Loucy (cell line): ENCODE results near the gene TMED6.
A peak's percentile ranks its signal among the peaks of the same experiment; 100 is the strongest.

Source experiments
- H2AFZ ChIP-seq: fragments of 200-600 bp; sonication (generic); 2 replicates; pipeline ENCODE4 v1.6.0; 2016; ENCODE audit warnings: antibody characterized with exemption, mild to moderate bottlenecking, low read length, moderate library complexity
- H3F3A ChIP-seq: fragments of 200-600 bp; 2 replicates; pipeline ENCODE4 v1.6.0; 2016; ENCODE audit warnings: antibody characterized with exemption, low read depth, mild to moderate bottlenecking
- H3K27me3 ChIP-seq: fragments of 200-600 bp; sonication (generic); 2 replicates; pipeline ENCODE4 v1.6.1; 2014; ENCODE audit warnings: low read length, mild to moderate bottlenecking; ENCODE audit not compliant: insufficient read depth, poor library complexity, severe bottlenecking
- H3K36me3 ChIP-seq: fragments of 200-600 bp; sonication (generic); 2 replicates; pipeline ENCODE4 v1.6.1; 2016; ENCODE audit warnings: low read length; ENCODE audit not compliant: insufficient read depth
- H3K4me1 ChIP-seq: fragments of 200-600 bp; sonication (generic); 2 replicates; pipeline ENCODE4 v1.5.1; 2014; ENCODE audit warnings: low read length, mild to moderate bottlenecking; ENCODE audit not compliant: insufficient read depth, poor library complexity, severe bottlenecking
- H3K4me2 ChIP-seq: fragments of 200-600 bp; sonication (generic); 2 replicates; pipeline ENCODE4 v1.6.0; 2014; ENCODE audit warnings: antibody characterized with exemption, low read length, low read depth, mild to moderate bottlenecking; ENCODE audit not compliant: poor library complexity, severe bottlenecking
- H3K4me3 ChIP-seq: fragments of 200-600 bp; sonication (generic); 2 replicates; pipeline ENCODE4 v1.5.1; 2014; ENCODE audit warnings: low read length, mild to moderate bottlenecking, mixed read lengths; ENCODE audit not compliant: poor library complexity, severe bottlenecking
- H3K79me2 ChIP-seq: fragments of 200-600 bp; sonication (generic); 2 replicates; pipeline ENCODE4 v1.6.1; 2014; ENCODE audit warnings: low read length; ENCODE audit not compliant: insufficient read depth
- H3K9ac ChIP-seq: fragments of 200-600 bp; sonication (generic); 2 replicates; pipeline ENCODE4 v1.6.0; 2014; ENCODE audit warnings: mild to moderate bottlenecking, low read depth, low read length, moderate library complexity; ENCODE audit not compliant: poor library complexity, severe bottlenecking
- H3K9me2 ChIP-seq: fragments of 200-600 bp; sonication (generic); replicated peaks from 2 replicates; pipeline ENCODE4 v1.6.1; 2016; ENCODE audit warnings: low read depth, low read length, mixed read lengths
- H3K9me3 ChIP-seq: fragments of 200-600 bp; sonication (generic); 2 replicates; pipeline ENCODE4 v1.6.1; 2014; ENCODE audit warnings: mild to moderate bottlenecking, antibody characterized with exemption, low read length, low read depth; ENCODE audit not compliant: insufficient read depth
- H4K20me1 ChIP-seq: fragments of 200-600 bp; sonication (generic); 2 replicates; pipeline ENCODE4 v1.6.0; 2014; ENCODE audit warnings: antibody characterized with exemption, low read length, mild to moderate bottlenecking; ENCODE audit not compliant: insufficient read depth, poor library complexity, severe bottlenecking
- EZH2phosphoT487 ChIP-seq: fragments of 200-600 bp; IDR thresholded peaks from 2 replicates; pipeline ENCODE4 v1.6.1; 2018; ENCODE audit warnings: antibody characterized with exemption, mild to moderate bottlenecking, moderate library complexity, borderline replicate concordance
- TF ChIP-seq, protein P1 (sequence below): fragments of 200-600 bp; sonication (generic); conservative IDR thresholded peaks from 2 replicates; pipeline ENCODE4 v1.5.1; 2014; ENCODE audit warnings: mild to moderate bottlenecking, antibody characterized with exemption, low read length

Gene TMED6

GRCh38 chr16:69351309-69352027 is at the start of gene TMED6:
TMED6 (minus strand) TSS chr16:69351786; CDS start chr16:69351753, 33 bp downstream.
- TF ChIP-seq, protein P1, sequence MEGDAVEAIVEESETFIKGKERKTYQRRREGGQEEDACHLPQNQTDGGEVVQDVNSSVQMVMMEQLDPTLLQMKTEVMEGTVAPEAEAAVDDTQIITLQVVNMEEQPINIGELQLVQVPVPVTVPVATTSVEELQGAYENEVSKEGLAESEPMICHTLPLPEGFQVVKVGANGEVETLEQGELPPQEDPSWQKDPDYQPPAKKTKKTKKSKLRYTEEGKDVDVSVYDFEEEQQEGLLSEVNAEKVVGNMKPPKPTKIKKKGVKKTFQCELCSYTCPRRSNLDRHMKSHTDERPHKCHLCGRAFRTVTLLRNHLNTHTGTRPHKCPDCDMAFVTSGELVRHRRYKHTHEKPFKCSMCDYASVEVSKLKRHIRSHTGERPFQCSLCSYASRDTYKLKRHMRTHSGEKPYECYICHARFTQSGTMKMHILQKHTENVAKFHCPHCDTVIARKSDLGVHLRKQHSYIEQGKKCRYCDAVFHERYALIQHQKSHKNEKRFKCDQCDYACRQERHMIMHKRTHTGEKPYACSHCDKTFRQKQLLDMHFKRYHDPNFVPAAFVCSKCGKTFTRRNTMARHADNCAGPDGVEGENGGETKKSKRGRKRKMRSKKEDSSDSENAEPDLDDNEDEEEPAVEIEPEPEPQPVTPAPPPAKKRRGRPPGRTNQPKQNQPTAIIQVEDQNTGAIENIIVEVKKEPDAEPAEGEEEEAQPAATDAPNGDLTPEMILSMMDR: no peak
- TF ChIP-seq EZH2phosphoT487: no peak
- Histone ChIP-seq H3K9me3 (no peaks in the 10 kb centered on the region), H3K27me3 (no peaks in the 10 kb centered on the region), H2AFZ (no peak within 1 kb of the TSS), H4K20me1 (no peaks in the 10 kb centered on the region), H3K4me1 (no peaks in the 10 kb centered on the region), H3K9ac (no peak within 1 kb of the TSS), H3K4me2 (no peak within 1 kb of the TSS), H3K79me2 (no peaks in the 10 kb centered on the region), H3F3A (no peaks in the 10 kb centered on the region), H3K36me3 (peaks cover 4% of the 10 kb centered on the region; the same call in 1 of the 2 replicates), H3K4me3 (no peak within 1 kb of the TSS), H3K9me2 (no peaks in the 10 kb centered on the region)

GRCh38 chr16:69399361-69399760 is 47.8 kb upstream of the TMED6 start:
- Histone ChIP-seq H3K79me2 (no peaks in the 10 kb centered on the region), H3F3A (peaks cover 3% of the 10 kb centered on the region; the same call in 1 of the 2 replicates), H3K36me3 (no peaks in the 10 kb centered on the region), H2AFZ (peak overlapping the region; percentile 90), H3K27me3 (no peaks in the 10 kb centered on the region), H3K4me3 (no peak overlapping the region), H3K4me1 (peaks cover 15% of the 10 kb centered on the region), H3K4me2 (no peak overlapping the region), H3K9me3 (no peaks in the 10 kb centered on the region), H3K9ac (no peak overlapping the region), H4K20me1 (no peaks in the 10 kb centered on the region), H3K9me2 (no peaks in the 10 kb centered on the region)
- no peak for TF ChIP-seq EZH2phosphoT487
- TF ChIP-seq, protein P1: no peak

DNA sequence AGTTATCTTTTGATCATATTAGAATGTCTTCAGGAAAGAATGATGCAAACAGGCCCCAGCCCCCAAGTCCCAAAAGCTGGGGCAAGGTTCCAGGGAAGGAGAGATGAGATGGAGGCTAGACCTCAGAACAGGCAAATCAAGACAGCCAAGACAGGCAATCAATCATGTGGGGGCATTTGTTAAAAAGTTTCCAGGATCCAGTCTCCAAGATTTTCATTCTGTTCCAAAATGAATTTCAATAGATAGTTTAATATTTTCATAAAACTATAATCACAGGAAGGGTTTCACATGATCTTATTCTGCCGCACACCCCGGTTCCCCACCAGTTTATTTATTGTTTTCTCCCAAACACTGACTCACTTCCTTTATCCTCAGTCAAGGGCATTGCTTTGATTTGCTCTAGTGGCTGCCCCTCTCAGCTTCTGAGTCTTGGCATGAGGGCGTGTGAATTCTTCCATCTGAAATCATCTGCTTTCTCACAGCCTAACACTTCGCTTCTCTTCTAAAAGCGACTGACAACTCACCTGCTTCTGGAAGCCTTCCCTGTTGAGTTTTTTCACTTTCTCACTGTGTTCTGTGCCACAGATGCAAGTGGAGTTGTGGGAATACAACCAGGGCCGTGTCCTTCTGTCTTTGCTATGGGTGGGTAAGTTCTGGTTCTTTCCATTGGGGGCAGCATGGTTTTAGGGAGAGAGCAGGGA is 46.4 kb upstream of the TMED6 start:
- no peak overlapping the region for H2AFZ ChIP-seq

More for the DNA sequence above, 46.4 kb upstream of the TMED6 start:
- Histone ChIP-seq H3K9me2 (no peaks in the 10 kb centered on the region), H3K9ac (no peak overlapping the region), H3K4me3 (no peak overlapping the region), H3K36me3 (no peaks in the 10 kb centered on the region), H3K27me3 (no peaks in the 10 kb centered on the region), H3K9me3 (no peaks in the 10 kb centered on the region), H4K20me1 (no peaks in the 10 kb centered on the region), H3K4me2 (no peak overlapping the region), H3K4me1 (peaks cover 15% of the 10 kb centered on the region), H3K79me2 (no peaks in the 10 kb centered on the region), H3F3A (peaks cover 3% of the 10 kb centered on the region; the same call in 1 of the 2 replicates)
- TF ChIP-seq EZH2phosphoT487: no peak
- TF ChIP-seq, protein P1: peak; percentile 58
